IPS-NIHi11 (cell line): ENCODE data around the gene PFDN1.
"Not testable (repeated sequence)": the region's sequence is repeated elsewhere in the genome, so short reads cannot be mapped to it uniquely, and the experiment has no call there.

Experiments
- DNase-seq: peaks from one replicate; pipeline ENCODE4 v3.0.0; 2012; ENCODE audit warnings: mixed read lengths, low spot score

PFDN1 gene

DNA sequence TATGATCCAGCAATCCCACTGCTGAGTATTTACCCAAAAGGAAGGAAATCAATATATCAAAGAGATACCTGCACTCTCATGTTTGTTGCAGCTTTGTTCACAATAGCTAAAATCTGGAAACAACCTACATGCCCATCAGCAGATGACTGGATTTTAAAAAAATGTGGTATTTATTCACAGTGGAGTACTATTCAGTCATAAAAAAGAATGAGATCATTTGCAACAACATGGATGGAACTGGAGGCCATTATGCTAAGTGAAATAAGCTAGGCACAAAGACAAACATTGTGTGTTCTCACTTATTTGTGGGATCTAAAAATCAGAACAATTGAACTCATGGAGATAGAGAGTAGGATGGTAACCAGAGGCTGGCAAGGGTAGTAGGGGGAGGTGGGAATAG, 94.8 kb downstream of the PFDN1 start:
- DNase-seq: no peak

DNA sequence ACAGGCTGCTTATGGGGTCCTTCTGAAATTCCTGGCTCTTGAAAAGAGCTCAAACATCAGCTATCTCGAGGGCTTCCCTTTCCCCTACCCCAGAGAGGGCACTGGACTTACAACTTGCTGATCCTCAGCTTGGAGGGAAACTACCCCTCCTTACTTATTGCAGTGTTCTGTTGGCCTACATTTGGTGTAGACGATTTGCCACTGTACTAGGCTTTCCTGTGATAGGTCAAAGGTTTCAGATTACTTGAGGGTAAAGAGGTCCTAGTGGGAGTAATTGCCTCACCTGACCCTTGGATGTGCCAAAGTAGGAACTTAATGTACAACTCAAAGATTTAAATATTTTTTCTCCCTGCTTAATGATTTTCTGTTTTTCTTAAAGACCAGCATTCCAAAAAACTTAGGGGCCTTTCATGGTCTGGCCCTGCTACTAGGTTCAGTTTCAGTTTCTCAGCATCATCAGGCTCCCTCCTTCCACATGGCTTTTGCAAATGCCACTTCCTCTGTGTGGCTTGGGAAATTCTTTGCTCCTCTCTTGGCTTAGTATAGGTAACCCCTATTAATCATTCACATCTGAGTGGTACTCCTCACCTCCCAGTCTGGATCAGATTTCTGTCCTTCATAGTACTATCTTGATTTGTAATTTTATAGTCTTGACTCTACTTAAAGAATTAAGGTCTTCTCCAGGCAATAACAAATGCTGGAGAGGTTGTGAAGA, 95.5 kb downstream of the PFDN1 start:
- DNase-seq: no peak

DNA sequence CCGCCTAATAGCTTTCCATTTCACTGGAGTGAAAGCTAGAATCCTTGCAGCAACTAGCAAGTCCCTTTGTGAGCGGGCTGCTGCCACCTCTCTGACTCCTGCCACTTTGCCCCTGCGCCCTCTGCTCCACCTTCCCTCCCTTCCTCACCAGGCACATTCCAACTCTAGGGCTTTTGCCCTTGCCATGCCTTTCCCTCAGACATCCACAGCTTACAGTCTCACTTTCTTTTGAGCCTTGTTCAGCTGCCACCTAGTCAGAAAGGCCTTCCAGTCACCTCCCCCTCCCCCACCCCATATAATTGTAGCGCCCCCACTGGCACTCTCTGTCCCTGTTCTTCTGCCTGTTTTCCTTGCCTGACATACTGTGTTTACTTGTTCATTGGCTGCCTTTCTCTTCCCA, 96.9 kb downstream of the PFDN1 start:
- peak; percentile 69 for DNase-seq

DNA sequence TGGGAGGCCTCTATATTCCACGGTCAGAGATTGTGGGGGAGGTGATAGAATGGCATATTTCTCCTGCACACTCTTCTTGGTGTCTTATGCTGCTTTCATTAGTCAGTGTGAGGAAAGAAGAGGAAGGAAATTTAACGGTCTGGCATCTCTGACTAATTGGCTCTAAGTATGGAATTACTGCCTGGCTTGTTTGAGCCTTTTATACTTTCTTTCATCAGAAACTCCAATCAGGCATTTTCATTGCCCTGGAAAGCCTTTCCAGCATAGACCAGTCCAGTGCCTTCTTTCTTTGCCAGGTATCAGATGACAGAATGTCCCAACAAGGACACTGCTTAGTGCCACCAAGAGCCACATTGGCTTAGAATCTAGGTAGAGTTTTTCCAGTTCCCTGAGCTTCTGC, 97.7 kb downstream of the PFDN1 start:
- DNase-seq: no peak

DNA sequence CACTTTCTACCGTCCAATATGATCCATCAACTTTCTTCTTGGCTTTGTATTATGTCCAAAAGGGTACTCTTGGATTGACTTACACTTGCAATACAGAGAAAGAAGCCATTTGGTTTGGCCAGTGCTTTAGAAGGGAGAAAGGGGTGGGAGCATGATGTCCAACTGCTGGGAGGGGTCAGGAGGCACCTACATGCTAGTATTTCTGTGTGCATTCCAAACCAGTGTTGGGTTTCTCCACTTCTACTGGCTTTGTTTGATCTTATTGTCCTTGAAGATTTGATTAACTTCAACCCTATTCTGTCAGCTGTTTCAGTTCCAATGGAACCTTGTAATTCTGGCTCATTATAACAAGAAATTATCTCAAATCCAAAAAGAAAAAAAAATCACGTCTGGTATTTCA, 100.3 kb downstream of the PFDN1 start:
- no peak for DNase-seq

DNA sequence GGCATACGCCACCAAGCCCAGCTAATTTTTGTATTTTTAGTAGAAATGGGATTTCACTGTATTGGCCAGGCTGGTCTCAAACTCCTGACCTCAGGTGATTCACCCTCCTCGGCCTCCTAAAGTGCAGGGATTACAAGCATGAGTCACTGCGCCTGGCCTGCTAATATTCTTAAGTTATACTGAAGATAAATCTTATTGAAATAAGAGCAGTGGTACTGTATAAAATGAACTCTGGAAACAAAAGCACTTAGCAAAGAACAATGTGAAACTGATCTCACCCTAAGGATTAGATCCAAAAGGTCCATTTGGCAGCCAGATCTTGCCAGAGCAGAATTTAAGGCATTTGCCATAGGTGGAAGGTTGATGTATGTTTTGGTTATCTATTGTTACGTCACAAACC, 100.8 kb downstream of the PFDN1 start:
- no peak for DNase-seq

DNA sequence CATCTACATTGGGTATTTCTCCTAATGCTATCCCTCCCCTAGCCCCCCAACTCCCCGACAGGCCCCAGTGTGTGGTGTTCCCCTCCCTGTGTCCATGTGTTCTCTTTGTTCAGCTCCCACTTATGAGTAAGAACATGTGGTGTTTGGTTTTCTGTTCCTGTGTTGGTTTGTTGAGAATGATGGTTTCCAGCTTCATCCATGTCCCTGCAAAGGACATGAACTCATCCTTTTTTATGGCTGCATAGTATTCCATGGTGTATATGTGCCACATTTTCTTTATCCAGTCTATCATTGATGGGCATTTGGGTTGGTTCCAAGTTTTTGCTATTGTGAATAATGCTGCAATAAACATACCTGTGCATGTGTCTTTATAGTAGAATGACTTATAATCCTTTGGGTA, 104.0 kb downstream of the PFDN1 start:
- not testable (repeated sequence) for DNase-seq

DNA sequence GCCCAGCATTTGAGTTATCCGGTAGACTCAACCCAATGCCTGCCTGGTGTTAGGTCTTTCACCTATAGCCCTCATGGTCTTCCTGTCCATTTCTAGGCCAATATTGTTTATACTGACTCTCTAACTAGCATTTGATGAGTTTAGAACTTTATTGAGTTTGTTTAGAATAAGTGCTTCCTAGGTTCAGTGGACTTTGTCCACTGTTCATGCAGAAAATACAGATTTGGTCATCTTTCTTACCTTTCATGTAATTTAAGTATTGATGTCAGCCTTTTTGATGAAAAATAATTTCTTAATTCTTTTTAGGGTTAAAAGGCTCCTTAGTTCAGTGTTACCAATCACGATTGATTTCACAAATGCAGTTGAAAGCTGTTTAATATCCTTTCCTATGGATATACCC, 105.9 kb downstream of the PFDN1 start:
- no peak for DNase-seq

DNA sequence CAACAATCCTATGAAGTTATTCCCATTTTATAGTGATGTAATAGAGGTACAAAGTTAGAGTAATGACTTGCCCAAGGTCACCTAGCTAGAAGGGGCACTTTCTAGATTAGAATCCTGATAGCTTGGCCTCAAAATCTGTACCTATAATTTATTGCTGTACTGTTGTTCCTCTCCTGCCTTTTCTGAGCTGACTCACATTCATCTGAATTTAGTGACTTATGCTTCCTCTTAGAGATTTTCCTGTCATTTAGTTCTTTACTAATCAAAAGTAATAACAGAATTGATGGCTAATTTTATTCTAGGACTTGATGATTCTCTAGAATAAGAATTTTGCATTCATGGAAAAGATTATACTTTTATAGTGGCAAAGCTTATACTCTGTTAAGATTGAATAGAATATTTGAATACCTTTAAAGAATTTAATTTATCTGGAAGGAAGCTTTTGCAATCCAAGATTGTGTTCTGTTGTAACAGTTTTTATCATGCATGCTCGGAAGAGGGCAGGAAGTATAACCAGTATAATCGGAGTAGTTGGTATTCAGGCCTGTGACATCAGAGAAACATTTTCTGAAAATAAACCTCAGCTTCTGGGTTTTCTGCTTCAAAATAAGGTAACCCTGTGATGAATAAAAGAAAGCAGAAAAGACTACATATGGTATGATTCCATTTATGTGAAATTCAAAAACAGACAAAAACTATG, 106.6 kb downstream of the PFDN1 start:
- no peak for DNase-seq
